GM06990 (cell line): ENCODE measurements around the gene GCNT1.

Experiments used
- DNase-seq: peaks from one replicate; pipeline ENCODE4 v3.0.0-alpha.2; 2011; ENCODE audit not compliant: insufficient read length; ENCODE audit errors: extremely low read depth
- H3K27me3 ChIP-seq: replicated peaks from 2 replicates; pipeline ENCODE4 v1.6.0; 2011; ENCODE audit warnings: low read length; ENCODE audit not compliant: control insufficient read depth, insufficient read depth
- H3K36me3 ChIP-seq: 2 replicates; pipeline ENCODE4 v1.5.1; 2011; ENCODE audit warnings: low read length; ENCODE audit not compliant: control insufficient read depth, insufficient read depth
- H3K4me3 ChIP-seq: replicated peaks from 2 replicates; pipeline ENCODE4 v1.5.1; 2011; ENCODE audit warnings: low read depth, mild to moderate bottlenecking, control low read depth, low read length
- TF ChIP-seq, protein P1 (sequence below): IDR thresholded peaks from 2 replicates; pipeline ENCODE4 v1.5.1; 2011; ENCODE audit warnings: low read length, control low read depth, mild to moderate bottlenecking, inconsistent platforms; ENCODE audit not compliant: insufficient read depth, poor library complexity, severe bottlenecking

The GCNT1 gene

DNA sequence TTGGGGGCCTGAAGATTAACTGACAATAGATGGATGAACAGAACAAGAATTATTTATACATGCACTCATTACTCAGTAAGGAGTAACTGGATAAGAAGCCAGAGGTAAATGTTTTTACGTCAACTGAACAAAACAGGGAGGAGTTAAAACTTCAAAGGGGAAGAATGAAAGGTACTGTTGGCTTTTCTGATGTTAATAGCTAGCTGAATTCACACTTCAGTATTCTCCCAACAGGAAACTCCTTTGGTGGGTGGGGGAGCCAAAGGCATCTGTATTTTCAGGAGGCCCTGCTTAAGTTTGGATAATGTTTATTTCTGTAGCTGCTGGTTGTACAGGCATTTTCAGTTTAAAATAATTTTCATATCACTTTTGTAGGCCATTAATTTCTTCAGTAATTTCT is 41.6 kb upstream of the GCNT1 start:
- no peak for DNase-seq

DNA sequence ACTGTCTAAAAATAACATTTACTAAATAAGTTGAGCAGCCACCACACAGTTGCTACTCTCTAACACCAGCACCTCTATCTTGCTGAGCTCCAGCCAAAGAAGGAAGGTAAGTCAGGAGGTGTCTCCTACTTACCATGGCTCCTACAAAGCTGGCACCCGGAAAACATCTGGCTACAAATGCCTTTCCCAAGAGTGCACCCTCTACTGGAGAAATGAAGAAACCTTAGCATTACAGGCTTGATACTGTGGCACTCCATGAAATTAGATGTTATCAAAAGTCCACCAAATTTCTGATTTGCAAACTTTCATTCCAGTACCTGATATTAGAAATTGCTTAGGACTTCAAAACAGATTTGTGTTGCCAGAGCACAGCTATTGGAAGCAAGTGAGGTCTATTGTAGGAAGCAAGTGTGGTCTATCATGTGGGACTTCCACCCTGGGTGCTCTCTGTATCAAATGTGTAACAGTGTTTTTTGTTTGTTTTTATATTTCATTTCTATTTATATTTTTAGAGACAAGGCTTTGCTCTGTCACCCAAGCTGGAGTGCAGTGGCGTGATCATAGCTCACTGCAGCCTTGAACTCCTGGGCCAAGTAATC is 39.1 kb upstream of the GCNT1 start:
- TF ChIP-seq, protein P1, sequence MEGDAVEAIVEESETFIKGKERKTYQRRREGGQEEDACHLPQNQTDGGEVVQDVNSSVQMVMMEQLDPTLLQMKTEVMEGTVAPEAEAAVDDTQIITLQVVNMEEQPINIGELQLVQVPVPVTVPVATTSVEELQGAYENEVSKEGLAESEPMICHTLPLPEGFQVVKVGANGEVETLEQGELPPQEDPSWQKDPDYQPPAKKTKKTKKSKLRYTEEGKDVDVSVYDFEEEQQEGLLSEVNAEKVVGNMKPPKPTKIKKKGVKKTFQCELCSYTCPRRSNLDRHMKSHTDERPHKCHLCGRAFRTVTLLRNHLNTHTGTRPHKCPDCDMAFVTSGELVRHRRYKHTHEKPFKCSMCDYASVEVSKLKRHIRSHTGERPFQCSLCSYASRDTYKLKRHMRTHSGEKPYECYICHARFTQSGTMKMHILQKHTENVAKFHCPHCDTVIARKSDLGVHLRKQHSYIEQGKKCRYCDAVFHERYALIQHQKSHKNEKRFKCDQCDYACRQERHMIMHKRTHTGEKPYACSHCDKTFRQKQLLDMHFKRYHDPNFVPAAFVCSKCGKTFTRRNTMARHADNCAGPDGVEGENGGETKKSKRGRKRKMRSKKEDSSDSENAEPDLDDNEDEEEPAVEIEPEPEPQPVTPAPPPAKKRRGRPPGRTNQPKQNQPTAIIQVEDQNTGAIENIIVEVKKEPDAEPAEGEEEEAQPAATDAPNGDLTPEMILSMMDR: peak; percentile 70
- no peaks in the 10 kb centered on the region for H3K27me3 ChIP-seq

More for the DNA sequence above, 41.6 kb upstream of the GCNT1 start:
- TF ChIP-seq, protein P1: no peak
- no peaks in the 10 kb centered on the region for H3K27me3 ChIP-seq
- H3K4me3 ChIP-seq: no peak overlapping the region
- no peaks in the 10 kb centered on the region for H3K36me3 ChIP-seq

DNA sequence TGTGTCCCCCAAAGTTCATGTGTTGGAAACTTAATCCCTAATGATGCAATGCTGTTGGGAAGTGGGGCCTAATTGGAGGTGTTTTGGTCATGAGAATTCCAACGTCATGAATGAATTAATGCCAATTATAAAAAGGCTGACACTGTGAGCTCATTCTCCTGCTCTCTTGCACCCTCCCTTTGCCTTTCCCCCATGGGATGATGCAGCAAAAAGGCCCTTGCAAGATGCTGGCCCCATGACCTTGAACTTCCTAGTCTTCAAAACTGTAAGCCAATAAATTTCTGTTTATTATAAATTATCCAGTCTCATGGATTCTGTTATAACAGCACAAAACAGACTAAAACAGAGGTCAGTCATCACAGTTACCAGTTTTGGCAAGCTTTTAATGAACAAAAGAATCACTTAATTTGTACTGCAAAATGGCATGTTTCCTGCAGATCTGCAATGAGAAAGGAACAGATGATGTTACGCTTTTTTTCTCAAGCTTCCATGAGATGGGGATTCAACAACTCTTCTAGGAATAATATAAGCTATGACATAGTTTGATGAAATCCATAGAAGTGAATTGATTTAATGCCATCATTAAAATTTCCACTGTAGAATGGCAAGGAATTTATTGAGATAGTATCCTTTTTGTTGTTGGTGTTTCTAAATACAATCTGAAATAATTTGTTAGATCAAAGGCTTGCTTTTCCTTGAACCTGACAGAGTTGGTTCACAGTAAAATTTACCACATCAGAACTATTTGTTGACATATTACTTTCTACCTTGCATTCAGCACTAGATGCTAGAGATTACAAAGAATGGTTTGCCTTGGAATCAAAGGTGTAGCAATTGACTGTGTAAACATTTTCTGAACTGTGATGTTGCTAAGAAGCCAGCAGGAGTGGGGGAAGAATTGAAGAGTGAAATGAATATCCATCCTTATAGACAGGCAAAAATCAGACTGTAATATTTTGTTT is 35.5 kb upstream of the GCNT1 start:
- TF ChIP-seq, protein P1: no peak
- no peaks in the 10 kb centered on the region for H3K27me3 ChIP-seq
- H3K36me3 ChIP-seq: no peaks in the 10 kb centered on the region
- no peak for DNase-seq
- H3K4me3 ChIP-seq: no peak overlapping the region

More for the DNA sequence above, 39.1 kb upstream of the GCNT1 start:
- Histone ChIP-seq H3K4me3 (no peak overlapping the region), H3K36me3 (no peaks in the 10 kb centered on the region)
- DNase-seq: no peak

DNA sequence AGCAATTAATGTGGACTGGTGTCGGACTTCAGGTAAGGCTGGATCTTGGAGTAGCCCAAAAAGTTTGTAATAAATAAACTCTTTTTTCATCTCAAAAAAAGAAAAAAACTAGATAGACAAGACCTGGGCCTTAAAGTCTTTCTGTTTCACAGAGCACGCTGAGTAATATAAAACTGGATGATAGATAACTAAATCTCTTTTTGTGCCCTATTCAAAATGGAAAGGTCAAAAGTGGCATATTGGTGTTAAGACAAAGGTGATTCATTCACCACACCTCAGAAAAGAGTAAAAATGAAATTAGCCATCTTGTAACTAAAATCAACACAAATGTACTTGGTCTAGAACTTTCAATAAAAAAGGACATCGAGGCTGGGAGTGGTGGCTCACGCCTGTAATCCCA is 34.5 kb upstream of the GCNT1 start:
- H3K4me3 ChIP-seq: no peak overlapping the region
- DNase-seq: no peak
- TF ChIP-seq, protein P1: no peak
- no peaks in the 10 kb centered on the region for H3K36me3 ChIP-seq
- H3K27me3 ChIP-seq: no peaks in the 10 kb centered on the region

DNA sequence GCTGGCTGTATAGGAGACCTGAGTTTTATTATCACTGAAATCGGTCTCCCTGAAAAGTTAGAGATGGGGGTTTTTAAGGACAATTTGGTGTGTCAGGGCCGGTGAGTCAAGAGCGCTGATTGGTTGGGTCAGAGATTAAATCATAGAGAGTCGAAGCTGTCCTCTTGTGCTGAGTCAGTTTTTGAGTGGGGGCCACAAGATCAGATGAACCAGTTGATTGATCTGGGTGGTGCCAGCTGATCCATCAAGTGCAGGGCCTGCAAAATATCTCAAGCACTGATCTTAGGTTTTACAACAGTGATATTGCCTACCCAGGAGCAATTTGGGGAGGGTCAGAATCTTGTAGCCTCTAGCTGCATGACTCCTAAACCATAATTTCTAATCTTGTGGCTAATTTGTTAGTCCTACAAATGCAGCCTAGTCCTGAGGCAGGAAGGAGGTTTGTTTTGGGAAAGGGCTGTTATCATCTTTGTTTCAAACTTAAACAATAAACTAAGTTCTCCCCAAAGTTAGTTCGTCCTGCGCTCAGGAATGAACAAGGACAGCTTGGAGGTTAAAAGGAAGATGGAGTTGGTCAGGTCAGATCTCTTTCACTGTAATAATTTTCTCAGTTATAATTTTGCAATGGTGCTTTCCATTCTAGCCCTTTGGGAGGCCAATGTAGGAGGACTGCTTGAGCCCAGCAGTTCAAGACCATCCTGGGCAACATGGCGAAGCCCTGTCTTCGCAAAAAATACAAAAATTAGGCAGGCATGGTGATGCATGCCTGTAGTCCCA is 33.1 kb upstream of the GCNT1 start:
- no peak for DNase-seq
- Histone ChIP-seq H3K4me3 (no peak overlapping the region), H3K36me3 (no peaks in the 10 kb centered on the region), H3K27me3 (no peaks in the 10 kb centered on the region)
- TF ChIP-seq, protein P1: no peak
